ENCODE measurements around the gene KIRREL3.

- TF ChIP-seq CTCF (conservative IDR thresholded peaks at IDR 0.05; ENCODE audit: low read depth, low read length) (no peak), EZH2phosphoT487 (IDR thresholded peaks at IDR 0.05; ENCODE audit: borderline replicate concordance, low read length) (no peak), EZH2 (IDR thresholded peaks at IDR 0.05; ENCODE audit: low read length, unreplicated experiment) (no peak)
Measured at GRCh38 chr11:126534141-126534805, 466.3 kb downstream of the KIRREL3 start.

All from PC-3 (cell line).